K562 (cell line): ENCODE data around the gene RHOF. TPM values are rescaled to one million over a fixed set of nuclear protein-coding genes. Genes with fewer than 3 reads are reported as not detected.

ENCODE experiments used
- CREB3 ChIP-seq: fragments of 450-650 bp; conservative IDR thresholded peaks from 2 replicates; pipeline ENCODE4 v1.6.1; 2016; ENCODE audit warnings: missing genetic modification characterization, low read depth, mild to moderate bottlenecking, missing compliant biosample characterization, moderate library complexity
- GTF3C2 ChIP-seq: IDR thresholded peaks from 3 replicates; pipeline ENCODE4 v1.6.1; 2011; ENCODE audit warnings: borderline replicate concordance, mild to moderate bottlenecking, moderate library complexity; ENCODE audit not compliant: insufficient read length; ENCODE audit errors: extremely low read depth
- PCBP1 ChIP-seq: fragments of 200-400 bp; formaldehyde crosslinking; IDR thresholded peaks from 2 replicates; pipeline ENCODE4 v1.6.1; 2018; ENCODE audit warnings: mild to moderate bottlenecking, low read depth, low read length; ENCODE audit not compliant: poor library complexity, severe bottlenecking
- PTRF ChIP-seq: fragments of 450-650 bp; IDR thresholded peaks from 2 replicates; pipeline ENCODE4 v1.6.1; 2016; ENCODE audit warnings: mild to moderate bottlenecking, missing genetic modification characterization, missing compliant biosample characterization
- RB1 ChIP-seq: fragments of 450-650 bp; IDR thresholded peaks from 2 replicates; pipeline ENCODE4 v1.6.1; 2017; ENCODE audit warnings: low read depth, mild to moderate bottlenecking
- RBFOX2 ChIP-seq: fragments of 200-400 bp; formaldehyde crosslinking; IDR thresholded peaks from 2 replicates; pipeline ENCODE4 v1.6.1; 2017; ENCODE audit warnings: low read depth, mild to moderate bottlenecking, low read length, moderate library complexity
- TAF15 ChIP-seq: fragments of 200-400 bp; formaldehyde crosslinking; IDR thresholded peaks from 2 replicates; pipeline ENCODE4 v1.6.1; 2017; ENCODE audit warnings: mild to moderate bottlenecking, low read depth, low read length, moderate library complexity
- ZNF318 ChIP-seq, 2 experiments: fragments of 450-650 bp; IDR thresholded peaks; 2 replicates each; pipeline ENCODE4 v1.6.1; 2016; ENCODE audit warnings: mild to moderate bottlenecking in 2 of 2, borderline replicate concordance in 1 of 2, low read depth in 1 of 2, moderate library complexity in 1 of 2
- polyA plus RNA-seq, 8 experiments: library from polyadenylated mRNA; depleted of rRNA in 4 of 8; stranded (reverse) in 5 of 8; unstranded in 3 of 8; fragments of >200 nt; fragmentation: Nextera tagmentation in 2 of 8; fragmentation: Illumina TruSeq in 1 of 8; extraction: Ambion mirVana in 2 of 8; extraction: Trizol in 1 of 8; gene quantifications; 2 replicates each; pipeline versions ENCODE4 v1.2.1 to v1.2.3, GENCODE V29; 2011 to 2014; ENCODE audit warnings: inconsistent platforms in 1 of 8, missing spikeins in 1 of 8
- total RNA-seq, 7 experiments: library from RNA; depleted of rRNA in 6 of 7; stranded (reverse); fragments of >200 nt in 6 of 7; fragmentation: Illumina TruSeq in 2 of 7; extraction: Trizol in 2 of 7; gene quantifications; 2 replicates each; pipeline versions ENCODE4 v1.2.1 to v1.2.3, GENCODE V29; 2011 to 2021; ENCODE audit warnings: low replicate concordance in 1 of 7
- TF ChIP-seq, protein P1 (sequence below): sonication (generic); formaldehyde crosslinking; IDR thresholded peaks from 2 replicates; pipeline ENCODE4 v1.8.0; 2022; ENCODE audit warnings: mild to moderate bottlenecking, low read depth, missing genetic modification reagents
- TF ChIP-seq, protein P2 (sequence below): sonication (generic); formaldehyde crosslinking; IDR thresholded peaks from 2 replicates; pipeline ENCODE4 v1.8.0; 2022; ENCODE audit warnings: mild to moderate bottlenecking, missing genetic modification reagents

The RHOF gene
- total and polyA plus RNA-seq, 9 of the 15 experiments (the other 6 are each of a cell fraction or from before 2014, with no cell fraction given), result 0.13 to 10.1 (median 4.0) TPM

GRCh38 chr12:121799156-121799841, 5.8 kb upstream of the RHOF start (continued):
- TF ChIP-seq, protein P1, sequence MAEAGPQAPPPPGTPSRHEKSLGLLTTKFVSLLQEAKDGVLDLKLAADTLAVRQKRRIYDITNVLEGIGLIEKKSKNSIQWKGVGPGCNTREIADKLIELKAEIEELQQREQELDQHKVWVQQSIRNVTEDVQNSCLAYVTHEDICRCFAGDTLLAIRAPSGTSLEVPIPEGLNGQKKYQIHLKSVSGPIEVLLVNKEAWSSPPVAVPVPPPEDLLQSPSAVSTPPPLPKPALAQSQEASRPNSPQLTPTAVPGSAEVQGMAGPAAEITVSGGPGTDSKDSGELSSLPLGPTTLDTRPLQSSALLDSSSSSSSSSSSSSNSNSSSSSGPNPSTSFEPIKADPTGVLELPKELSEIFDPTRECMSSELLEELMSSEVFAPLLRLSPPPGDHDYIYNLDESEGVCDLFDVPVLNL (CRISPR knock-in tag), result no peak
- TF ChIP-seq ZNF318 (IDR thresholded peaks at IDR 0.05; ENCODE audit: borderline replicate concordance in 1 of 2, low read depth in 1 of 2), result no peak
- TF ChIP-seq RB1, result peak; percentile 16; the same call in 1 of the 2 replicates
- TF ChIP-seq, protein P2, sequence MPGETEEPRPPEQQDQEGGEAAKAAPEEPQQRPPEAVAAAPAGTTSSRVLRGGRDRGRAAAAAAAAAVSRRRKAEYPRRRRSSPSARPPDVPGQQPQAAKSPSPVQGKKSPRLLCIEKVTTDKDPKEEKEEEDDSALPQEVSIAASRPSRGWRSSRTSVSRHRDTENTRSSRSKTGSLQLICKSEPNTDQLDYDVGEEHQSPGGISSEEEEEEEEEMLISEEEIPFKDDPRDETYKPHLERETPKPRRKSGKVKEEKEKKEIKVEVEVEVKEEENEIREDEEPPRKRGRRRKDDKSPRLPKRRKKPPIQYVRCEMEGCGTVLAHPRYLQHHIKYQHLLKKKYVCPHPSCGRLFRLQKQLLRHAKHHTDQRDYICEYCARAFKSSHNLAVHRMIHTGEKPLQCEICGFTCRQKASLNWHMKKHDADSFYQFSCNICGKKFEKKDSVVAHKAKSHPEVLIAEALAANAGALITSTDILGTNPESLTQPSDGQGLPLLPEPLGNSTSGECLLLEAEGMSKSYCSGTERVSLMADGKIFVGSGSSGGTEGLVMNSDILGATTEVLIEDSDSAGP (CRISPR knock-in tag), result no peak
- TF ChIP-seq GTF3C2, result no peak
- TF ChIP-seq PTRF, result no peak
- 0 out of 2 replicates have a peak, but pooled peaks have one; percentile 42 for TF ChIP-seq CREB3 (tag)
- no peak for TF ChIP-seq PCBP1
- TF ChIP-seq RBFOX2, result no peak
- TF ChIP-seq TAF15, result no peak
